ENCODE results near the gene CENPN.

CENPN gene

DNA sequence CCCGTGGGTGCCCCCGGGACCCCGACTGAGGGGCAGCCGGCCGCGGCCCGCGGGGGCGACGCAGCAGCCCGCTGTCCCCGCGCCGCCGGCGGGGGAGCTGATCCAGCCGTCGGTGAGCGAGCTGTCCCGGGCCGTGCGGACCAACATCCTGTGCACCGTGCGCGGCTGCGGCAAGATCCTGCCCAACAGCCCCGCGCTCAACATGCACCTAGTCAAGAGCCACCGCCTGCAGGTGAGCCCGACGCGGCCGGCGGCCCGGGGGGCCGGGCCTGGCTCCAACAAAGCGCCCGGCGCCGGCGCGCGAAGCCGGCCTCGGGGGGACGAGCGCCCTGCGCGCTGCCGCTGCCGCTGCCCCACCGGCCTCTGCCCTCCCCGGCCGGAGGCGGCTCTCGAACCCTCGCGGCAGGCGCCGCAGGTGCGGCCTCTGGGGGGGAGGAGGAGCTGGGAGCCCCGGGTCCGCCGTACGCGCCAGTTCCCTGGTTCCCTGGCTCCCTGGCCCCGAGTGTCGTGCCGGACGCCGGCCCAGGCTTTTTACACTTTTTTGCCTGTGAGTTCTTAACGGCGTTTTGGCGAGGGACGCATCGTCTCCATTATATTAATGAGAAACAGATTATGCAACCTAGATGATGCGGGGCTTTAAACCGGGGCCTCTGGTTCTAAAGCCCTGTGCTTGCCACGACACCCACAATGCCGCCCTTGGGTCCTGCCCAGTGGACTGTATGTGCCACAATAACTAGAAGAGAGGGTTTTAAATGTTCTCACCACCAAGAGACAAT is 29.1 kb downstream of the CENPN start:
- peak; percentile 73 for DNase-seq

DNA sequence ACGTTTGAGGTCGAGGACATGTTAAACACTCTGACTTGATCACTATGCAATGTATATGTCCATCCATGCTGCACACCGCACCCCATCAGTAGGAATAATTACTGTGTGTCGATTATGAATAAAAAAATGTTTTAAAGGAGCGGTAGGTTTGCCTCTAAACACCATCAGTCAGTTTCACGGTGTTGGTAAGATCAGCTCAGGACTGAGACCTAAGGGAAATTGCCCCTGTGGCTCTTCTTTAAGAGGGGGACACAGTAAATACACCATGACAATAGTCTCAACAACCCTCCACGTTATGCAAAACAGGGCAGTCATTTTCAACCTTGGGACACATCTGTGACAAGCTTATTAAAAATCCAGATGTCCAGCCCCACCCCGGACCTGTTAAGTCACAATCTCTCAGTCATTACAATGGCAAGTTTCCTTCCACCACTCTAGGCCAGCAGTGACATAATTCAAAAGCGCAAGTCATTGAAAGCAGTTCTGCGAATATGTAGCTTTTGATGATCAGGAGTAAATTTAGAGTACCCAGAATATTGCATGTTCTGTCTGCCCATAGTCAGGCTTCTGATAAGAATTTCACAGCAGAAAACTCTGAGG is 29.8 kb downstream of the CENPN start:
- no peak for DNase-seq

DNA sequence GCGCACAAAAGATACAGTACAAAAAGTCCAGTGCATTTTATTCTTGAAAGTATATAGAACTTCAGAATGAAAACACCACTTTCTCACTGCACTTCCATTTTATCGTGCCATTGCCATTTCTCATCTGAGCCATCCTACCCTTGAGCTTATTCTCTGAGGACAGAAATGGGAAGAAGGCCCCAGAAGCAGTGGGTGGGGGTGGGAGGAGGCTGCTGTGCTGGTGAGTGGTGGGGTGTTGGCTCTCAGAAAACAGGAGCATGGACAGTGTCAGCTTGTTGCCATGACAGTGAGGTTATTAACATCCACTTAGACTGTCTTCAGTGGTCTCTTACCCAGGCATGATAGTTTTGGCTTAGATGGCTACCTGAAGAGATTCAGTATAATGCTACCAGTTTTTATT is 33.1 kb downstream of the CENPN start:
- no peak for DNase-seq

DNA sequence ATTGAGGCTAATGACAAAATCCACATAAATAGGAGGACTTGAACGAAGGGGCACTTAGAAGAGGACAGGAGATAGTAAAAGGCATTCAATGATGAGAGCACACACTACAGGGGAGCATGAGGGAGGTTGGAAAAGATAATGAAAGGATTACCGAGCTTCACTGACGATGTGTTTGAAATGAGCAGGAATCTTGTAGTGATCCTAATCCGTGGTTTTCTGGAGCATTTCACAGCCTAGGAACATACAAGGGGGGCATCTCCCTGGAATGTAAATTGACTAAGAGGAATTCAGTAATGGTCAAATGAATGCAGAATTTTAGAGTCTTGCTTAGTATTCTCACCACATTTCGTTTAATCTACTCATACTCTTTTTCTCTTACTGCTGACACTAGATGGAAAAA is 33.8 kb downstream of the CENPN start:
- DNase-seq: no peak

DNA sequence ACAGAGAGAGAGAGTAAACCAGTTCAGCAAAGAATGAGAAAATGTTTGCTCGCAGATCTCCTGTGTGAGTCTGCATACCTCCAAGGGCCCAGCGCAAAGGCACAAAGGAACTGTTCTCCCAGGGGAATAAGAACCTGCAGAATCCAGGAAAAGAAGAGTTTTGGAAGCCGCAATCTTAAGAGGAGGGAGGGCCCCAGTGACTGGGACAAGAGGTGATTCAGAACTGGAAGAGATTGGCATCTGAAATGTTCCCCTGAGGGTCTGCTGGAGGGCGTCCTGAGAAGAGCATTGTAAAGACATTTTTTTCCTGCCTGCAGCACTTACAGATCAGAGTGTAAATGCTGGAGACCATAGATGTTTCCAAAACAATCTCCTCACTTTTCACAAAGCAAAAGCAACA is 34.7 kb downstream of the CENPN start:
- no peak for DNase-seq

DNA sequence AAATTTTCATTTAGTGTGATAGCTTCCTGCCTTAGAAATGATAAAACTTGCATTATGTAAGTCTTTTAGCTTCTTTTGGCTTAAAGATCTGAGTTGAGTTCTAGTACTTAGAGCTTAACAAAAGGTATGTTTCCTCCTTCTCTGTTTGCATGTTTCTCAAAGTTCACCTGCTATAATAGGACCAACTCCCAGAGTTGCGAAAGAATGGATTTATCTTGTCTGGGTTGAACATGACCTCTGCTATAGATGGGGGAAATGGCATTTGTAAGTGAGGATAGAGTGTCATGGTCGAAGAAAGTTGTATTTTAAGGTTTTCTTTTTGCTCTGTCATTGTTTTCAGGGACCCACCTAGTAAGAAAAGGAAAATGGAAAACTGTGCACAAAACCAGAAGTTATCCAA is 35.8 kb downstream of the CENPN start:
- DNase-seq: no peak

DNA sequence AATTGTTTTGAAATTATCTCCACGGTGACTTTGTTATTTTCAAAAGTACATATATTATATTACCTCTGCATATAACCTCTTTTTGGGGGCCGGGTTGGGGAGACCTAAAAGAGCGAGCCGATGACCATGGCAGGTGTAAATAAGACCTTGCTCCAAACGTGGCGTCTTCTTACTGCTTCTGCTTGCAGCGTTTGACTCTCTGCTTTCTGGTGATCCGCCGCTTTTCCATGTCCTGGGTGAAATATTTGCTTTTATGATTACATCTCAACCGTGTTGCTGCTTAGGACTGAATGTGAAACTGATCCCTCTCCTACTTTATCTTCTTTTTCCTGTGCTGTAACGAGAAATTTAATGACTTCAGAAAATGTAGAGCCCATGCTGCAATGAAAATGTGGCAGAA is 46.7 kb downstream of the CENPN start:
- DNase-seq: no peak

DNA sequence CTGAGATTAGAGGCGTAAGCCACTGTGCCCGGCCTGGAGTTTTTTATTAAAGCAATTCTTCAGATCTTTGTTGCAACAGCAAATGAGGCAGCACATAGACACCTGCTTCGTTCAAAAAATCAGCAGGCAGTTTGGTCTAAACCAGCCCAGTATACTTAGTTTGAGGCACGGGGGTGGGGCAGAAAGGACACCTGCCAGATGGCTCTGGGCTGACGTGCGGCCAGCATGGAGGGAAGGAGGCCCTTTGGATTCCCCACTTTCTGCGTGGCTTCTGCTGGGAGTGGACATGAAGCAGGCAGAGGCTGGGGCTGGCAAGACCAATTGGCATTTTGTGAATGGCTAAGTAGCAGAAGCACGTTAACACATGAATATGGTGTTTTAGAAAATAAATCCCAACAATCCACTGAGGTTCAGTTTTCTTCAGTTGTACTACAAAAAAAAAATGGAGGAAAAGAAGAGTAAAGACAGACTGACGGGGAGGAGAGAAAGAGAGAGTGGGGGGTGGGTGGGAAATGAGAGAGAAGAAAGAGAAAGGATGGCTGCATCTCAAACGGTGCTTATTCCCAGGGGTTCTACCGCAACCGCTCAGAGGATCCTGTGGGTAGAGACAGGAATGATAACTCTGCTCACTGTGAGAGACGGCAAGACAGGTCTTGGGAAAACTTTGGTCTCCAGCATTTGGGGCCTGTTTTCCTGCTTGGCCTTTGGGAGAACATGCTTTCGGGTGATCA is 53.7 kb downstream of the CENPN start:
- no peak for DNase-seq

DNA sequence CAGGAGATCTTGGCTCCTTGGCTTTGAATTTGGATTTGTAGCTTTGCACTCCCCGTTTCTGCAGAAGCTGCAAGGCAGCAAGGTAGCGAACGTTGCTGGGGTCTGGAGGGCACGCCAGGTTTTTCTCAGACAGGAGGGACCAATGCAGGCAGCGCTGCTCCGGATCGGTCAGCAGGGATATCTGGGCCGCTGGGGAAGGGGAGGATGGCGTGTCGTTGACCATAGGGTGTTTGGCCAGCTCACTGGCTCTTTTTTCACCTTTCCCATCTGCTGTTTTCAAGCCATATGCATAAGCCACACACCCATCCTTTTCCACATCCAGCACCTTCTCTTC is 54.3 kb downstream of the CENPN start:
- no peak for DNase-seq

DNA sequence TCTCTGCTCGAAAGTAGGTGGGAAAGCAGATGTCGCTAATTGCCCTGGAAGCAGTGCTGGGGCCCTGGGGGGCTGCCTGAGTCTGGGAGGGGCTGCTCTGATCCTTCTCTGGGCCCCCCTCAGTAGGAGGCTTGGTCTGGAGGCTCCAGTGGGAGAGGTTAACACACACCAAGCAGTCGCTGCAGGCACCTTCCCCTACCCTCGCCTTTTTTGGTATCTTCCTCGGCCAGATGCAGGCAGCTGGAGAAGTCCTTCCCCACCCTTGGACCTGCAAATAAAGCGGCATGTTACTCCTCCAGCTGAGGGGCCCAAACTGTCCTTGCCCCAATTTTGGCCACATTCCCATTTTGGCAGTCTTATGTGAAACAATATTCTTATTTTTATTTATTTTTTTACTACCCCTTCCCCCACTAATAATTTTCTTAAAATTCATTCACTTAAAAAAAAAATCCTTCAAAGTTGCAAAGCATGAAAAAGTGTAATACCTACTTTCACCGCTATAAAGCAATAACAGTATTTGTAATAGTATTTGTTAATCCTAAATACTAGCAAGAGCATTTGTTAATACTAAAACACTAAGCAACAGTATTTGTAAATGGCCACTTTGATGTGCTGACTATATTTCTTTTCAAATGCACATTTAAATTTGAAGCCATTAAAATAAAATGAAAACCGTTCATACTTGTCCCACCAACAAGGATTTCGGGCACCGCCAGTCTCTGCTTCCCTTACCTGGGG is 55.0 kb downstream of the CENPN start:
- DNase-seq: no peak

DNA sequence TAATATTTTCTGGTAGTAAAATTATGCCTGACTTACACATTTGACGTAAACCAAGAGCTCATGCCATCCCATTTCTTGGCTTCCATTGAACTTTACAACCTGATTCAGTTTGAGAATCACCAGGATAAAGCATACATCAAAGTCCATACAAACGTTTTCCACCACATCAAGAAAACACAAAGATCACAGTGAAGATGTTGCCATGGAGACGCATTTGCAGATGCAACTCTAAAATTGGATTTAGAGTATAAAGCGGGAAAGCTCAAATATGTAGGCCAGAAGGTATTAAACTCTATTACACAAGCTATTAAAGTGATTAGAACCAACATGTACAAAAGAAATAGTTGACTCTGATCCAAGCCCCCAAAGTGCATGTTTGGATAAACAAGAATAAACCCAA is 59.7 kb downstream of the CENPN start:
- no peak for DNase-seq

DNA sequence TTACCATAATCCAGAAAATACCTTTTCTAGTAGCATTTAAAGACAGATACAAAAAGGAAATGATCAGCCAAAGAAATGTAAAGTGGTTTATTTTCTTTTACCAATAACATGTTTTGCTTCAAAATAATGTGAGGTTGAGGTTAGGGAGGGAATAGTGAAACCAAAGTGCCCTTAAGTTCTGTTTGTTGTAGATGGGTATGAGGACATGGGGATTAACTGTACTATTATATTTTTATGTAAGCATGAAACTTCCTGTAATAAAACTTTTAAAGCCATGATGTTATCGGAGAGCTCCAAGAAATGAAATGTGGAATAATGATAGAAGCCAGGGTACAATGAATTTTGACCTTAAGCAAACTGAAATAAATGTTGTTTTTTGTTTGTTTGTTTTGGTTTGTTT is 60.2 kb downstream of the CENPN start:
- DNase-seq: no peak

DNA sequence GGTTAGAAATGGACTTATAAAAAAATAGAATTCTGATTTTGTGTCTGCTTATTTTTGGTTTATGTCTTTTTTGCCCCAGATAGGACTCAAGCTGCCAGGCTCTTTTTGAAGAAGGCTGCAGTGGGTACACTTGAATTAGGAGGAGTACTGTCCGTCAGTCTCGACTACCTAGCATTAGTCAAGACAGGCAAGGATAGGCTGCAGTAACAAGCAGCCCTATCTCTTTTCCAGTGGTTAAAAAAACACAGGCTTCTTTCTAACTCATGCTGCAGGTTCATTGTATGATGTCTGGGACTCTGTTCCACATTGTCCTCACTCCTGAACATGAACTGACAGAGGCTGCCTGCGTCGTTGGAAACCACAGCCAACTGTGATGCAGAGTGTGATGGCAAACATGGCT is 62.0 kb downstream of the CENPN start:
- no peak for DNase-seq

DNA sequence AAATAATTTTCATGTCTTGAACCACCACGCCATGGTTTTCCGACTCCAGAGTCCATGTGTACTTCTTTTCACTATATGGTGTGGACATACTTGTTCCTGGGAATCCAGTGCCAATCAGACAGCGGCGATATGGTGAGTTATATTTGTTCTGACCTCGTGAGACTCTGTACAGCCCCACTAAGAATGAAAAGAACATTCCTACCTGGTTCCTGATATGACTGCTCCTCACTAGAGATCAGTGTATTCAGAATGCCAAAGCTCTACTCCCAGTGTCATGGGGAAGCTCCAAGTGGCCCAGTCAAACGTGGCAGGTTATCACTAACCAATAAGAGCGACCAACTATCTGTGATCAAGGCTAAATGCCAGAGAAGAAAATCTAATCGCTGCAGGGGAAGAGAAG is 64.0 kb downstream of the CENPN start:
- no peak for DNase-seq

DNA sequence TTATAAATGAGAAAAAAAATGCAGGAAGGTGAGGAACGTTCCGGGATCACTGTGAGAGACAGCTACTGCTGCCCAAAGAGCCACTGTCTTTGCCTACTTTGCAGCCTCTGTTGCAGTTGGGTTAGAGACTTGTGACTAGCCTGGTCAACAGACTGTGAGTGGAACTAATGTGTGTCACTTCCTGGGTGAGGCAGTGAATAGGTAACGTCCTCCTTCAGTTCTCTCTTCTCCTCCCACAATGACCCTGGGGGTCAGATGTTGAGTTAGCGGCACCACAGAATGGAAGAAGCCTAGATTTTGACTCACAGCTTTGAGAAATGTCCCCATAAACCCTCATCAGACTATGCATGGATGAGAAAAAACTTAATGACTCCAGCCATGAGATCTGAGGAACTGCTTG is 64.8 kb downstream of the CENPN start:
- peak; percentile 21 for DNase-seq

DNA sequence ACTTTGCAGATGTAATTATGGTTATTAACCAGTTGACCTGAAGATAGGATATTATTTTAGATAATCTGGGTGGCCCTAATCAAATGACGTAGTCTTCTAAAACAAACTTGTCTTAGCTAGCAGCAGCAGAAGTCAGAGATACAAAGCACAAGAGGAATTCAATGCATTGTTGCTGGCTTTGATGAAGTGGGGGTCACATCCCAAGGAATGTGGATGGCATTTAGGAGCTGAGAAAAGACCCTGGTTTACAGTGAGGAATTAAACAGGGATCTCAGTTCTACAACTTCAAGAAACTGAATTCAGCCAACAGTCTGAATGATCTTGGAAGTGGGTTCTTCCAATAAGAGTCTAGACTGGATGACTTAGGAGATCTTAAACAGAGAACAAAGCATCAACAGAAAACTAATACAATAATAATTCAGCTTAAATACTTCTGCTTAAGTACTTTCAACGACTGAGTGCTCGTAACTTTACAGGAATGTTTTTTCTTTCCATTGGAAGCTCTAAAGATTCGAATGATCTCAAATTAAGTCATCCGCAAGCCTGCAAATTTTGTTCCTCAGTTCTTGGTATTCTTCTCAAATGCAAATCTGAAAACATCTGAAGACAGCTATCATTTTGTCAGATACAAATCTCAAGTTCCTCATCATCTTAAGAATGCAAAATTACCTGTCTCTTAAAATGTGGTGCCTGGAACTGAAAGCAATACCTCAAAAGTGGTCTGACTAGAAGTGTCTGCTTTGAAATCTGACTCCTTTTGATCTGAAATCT is 66.7 kb downstream of the CENPN start:
- no peak for DNase-seq

DNA sequence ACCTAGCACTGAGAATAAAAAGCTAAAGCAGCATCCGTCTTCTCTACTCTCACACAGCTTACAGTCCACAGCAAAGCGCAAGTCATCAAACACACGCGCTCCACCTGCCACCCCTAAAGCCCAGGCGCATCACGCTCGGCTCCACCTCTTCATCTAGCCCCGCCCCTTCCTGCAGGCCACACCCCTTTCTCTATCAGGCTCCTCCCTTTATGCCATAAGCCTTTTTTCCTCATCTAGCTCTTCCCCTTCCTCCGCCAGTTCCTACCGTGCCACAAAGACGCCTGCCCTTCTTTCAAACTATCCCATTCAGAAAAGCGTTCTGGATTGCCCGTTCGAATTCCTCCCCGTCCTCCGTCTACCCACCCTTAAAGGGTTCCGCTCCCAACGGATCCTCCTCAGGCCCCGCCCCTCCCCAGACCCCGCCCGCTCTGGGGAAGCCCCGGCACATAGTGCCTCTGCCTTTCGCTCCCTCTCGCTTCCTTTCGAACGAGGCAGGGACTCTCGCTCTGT is 69.6 kb downstream of the CENPN start:
- peak; percentile 93 for DNase-seq

DNA sequence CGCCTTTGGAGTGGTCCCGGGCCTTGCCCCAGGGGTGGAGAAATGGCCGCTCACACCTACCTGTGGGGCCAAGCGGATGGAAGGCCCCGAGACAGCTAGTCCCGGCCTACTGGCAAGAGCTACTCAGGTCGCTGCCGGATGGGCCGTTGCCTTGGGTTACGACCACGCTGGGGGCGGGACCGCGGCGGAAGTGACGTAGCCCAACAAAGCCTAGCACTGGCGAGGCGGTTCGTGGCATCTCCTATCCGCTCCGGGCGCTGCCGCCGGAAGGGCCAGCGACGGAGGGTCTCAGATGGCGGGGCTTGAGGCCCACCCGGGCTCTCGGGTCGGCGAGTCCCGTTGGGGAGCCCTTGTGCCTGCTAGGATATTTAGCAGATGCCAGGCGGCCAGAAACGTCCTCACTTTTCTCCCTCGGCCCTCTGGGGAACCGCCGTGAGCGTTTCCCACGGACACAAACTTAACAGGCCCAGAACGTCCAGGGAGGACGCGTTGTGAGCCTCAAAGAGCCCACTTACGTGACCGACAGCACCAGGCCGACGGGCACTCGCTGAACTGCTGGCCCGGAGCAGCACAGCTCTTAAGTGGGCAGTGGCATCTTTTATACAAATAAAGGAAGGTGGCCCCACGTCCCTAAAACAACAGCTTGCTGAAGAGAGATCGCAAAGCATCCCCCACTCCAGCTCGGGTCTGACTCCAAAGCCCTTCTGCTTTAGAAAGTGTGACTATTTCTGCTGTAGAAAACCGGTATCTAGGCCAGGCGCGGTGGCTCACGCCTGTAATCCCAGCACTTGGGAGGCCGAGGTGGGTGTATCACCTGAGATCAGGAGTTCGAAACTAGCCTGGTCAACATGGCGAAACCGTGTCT is 70.3 kb downstream of the CENPN start, which contains the start of gene C16orf46:
Gene C16orf46, minus strand, starts transcription at position 163 of the 865 bp plus-strand sequence. CDS start 13,283 bp downstream, outside the sequence.
- DNase-seq: peak; percentile 96

DNA sequence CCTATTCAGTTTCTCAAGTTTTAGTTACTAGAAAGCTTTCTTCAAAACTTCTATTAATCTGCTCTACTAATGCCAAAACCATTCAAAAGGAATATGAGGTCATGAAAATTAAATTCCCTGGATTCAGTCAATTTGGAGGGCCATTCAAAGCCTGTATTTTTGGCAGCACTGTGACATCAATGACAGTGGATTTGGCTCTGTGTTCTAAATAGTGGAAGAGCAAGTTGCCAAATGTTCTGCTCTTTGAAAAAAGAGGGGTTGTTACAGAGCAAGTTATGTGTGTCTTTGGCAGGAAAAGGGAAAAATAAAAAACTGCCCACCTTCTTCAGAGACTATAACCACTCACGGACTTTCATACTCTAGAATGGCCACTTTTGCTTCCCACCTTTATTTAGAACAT is 73.2 kb downstream of the CENPN start:
- DNase-seq: no peak

DNA sequence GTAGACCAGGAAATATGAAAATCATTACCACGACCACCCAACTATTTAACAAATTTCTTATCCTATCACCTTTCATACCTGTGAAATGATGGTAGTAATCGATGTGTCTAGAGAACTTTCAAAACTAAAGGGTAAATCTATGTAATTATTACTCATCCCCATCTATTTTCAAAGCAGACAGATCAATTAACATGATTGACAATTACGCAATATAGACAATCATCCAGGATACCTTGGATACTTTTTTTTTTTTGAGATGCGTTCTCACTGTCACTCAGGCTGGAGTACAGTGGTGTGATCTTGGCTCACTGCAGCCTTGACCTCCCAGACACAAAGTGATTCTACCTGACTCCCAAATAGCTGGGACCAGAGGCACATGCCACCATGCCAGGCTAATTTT is 74.0 kb downstream of the CENPN start:
- DNase-seq: no peak
